Measurements from ENCODE around the gene TJAP1.

TJAP1 gene

DNA sequence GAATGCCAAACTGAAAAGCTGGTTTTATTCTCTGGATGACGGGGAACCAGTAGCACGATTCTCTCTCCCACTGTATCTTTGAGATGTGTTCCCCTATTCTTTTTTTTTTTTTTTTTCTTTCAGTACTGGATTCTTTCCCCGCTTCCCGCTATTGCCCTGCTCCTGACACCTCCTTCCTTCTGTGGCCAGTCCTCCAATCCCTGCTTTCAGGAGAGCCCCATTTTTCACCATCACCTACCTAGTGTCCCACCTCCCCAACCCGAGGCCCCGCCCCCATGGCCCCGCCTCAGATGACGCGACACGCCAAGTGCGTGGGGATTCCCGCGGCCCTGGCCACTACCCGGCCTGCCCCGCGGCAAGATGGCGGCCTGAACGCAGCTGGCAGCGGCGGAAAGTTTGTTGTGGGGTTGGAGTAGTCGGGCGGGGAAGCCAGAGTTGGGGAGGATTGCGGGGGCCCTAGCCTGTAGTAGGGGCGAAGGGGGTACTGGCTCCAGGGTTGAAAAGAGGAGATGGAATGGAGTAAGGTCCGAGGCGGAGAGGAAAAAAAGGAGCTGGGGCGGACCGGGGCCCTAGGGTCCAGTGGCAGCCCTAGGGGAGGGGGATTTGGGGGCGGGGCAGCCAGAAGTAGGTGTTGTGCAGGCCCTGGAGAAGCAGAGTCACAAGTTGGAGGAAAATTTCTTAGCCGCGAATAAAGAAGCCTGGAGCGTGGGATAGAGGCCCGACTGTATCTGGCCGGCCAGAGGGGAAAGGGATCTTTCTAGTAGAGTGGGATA lies at the start of gene TJAP1:
TJAP1 (plus strand) TSS at position 336 of the 773 bp plus-strand sequence. CDS start 21,432 bp downstream, outside the sequence.
- peak; percentile 95 for DNase-seq (ENCODE audit: low read depth in 2 of 2)

- DNase-seq (ENCODE audit: low read depth in 2 of 2), result no peak
Observed at GRCh38 chr6:43428112-43428570, 49.2 kb upstream of the TJAP1 start.

GRCh38 chr6:43428874-43429273 lies 48.5 kb upstream of the TJAP1 start:
- DNase-seq (ENCODE audit: low read depth in 2 of 2), result no peak

DNA sequence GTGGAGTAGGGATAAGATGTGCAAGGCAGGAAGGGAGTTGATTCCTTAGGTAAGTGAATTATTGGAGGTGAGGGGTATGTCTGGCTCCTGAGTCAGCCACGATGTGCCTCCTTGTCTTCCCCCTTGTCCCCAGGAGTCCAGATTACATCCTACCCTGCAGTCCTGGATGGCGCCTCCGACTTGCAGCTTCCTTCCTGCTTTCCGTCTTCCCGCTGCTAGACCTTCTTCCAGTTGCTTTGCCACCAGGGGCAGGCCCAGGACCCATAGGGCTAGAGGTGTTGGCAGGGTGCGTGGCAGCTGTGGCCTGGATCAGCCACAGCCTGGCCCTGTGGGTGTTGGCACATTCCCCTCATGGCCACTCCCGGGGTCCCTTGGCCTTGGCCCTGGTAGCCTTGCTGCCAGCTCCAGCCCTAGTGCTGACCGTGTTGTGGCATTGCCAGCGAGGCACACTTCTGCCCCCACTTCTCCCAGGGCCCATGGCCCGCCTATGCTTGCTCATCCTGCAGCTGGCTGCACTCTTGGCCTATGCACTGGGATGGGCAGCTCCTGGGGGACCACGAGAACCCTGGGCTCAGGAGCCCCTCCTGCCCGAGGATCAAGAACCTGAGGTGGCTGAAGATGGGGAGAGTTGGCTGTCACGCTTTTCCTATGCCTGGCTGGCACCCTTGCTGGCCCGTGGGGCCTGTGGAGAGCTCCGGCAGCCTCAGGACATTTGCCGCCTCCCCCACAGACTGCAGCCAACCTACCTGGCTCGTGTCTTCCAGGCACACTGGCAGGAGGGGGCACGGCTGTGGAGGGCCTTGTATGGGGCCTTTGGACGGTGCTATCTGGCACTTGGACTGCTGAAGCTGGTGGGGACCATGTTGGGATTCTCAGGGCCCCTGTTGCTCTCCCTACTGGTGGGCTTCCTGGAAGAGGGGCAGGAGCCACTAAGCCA lies 45.1 kb upstream of the TJAP1 start:
- DNase-seq (ENCODE audit: low read depth in 2 of 2), result no peak

- no peak for DNase-seq (ENCODE audit: low read depth in 2 of 2)
Observed at GRCh38 chr6:43433148-43433547, 44.2 kb upstream of the TJAP1 start.

DNA sequence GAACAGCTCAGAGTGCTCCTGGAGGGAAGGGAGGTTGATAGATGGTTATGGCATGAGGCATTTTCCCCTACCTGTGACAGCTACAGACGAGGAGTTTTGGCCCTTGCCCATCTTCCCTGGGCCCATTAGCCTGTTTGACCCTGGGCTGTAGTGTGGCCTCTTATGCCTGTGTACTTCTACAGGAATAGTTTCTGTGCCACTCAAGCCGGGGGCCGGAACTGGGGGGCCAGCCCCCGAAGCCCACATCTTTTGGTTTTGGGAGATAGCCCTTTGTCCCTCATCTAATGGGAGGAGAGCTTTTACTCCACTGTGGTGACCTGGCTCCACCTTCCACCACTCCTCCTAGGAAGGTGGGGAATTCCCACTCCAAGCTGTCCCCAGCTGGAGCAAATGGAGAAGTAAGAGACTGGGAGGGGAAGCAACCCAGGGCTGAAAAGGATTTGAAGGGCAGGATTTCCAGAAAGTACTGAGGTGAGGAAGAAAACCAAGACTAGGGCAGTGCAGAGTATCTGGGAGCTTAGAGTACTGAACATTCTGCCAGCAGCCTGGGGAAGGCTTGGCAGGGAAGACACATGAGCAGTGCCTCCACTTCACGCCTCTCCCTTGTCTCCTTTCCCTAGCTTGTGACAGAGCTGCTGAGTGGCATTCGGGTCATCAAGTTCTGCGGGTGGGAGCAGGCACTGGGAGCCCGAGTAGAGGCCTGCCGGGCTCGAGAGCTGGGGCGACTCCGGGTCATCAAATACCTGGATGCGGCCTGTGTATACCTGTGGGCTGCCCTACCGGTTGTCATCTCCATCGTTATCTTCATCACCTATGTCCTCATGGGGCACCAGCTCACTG lies 43.1 kb upstream of the TJAP1 start:
- no peak for DNase-seq (ENCODE audit: low read depth in 2 of 2)

- no peak for DNase-seq (ENCODE audit: low read depth in 2 of 2)
Observed at GRCh38 chr6:43434943-43435342, 42.4 kb upstream of the TJAP1 start.

DNA sequence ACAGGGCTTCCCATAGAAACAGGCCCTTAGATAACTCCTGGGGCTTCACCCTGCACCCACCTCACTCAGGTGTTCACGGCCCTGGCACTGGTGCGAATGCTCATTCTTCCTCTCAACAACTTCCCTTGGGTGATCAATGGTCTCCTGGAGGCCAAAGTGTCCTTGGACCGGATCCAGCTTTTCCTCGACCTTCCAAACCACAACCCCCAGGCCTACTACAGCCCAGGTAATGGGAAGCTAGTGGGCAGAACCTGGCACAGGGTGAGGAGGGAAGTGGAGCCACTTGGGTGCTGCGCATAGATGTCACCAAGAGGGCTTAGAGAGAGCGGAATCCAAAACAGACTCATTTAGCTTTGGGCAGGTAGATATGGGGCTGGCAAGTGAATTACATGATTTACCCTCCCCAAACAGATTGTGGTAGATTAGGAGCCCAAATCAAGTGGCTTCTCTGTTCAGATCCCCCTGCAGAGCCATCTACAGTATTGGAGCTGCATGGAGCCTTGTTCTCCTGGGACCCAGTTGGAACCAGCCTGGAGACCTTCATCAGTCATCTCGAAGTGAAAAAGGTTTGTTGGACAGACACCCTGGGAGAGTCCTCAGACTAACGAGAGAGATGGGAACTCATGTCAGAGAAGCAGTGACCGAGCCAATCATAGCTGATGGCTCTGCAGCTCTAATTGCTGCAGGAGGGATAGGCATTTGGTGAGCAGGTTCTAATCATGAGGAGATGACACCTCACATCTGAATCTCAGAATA lies 41.5 kb upstream of the TJAP1 start:
- DNase-seq (ENCODE audit: low read depth in 2 of 2), result no peak

DNA sequence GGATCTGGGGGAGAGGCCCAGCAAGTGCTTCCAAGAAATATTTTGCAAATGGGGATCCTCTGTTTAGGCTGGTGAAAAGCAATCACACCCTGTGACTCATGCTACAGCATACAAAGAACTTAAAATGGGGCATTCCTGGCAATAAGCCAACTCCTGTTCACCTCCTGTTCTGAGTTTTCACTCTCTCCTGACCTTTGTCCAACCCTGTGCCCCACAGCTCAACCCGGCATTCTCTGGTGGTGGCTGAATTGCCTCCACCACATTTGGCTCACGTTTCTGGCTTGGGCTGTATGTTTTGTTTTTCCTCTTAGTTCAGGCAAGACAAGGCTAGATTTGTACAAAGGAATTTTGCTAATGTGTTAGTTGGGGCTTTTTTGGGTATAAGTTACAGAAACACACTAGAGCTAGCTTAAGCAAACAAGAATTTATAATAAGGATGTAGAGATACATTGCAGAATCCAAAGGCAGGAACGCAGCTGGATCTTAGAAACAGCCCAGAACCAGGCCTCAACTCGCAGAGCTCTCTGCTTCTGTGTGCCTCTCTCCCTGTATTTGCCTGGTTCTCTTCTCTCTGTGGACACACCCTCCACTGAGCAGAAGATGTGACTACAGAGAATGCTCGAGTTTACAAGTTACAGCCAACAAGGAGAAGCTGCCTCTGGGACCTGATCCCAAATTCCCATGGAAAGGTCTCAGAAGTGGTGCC lies 40.6 kb upstream of the TJAP1 start:
- no peak for DNase-seq (ENCODE audit: low read depth in 2 of 2)

GRCh38 chr6:43437700-43438099 lies 39.7 kb upstream of the TJAP1 start:
- no peak for DNase-seq (ENCODE audit: low read depth in 2 of 2)

GRCh38 chr6:43442935-43443334 lies 34.4 kb upstream of the TJAP1 start:
- DNase-seq (ENCODE audit: low read depth in 2 of 2), result no peak

GRCh38 chr6:43444036-43444435 lies 33.3 kb upstream of the TJAP1 start:
- DNase-seq (ENCODE audit: low read depth in 2 of 2), result no peak

- no peak for DNase-seq (ENCODE audit: low read depth in 2 of 2)
Observed at GRCh38 chr6:43444582-43444981, 32.8 kb upstream of the TJAP1 start.

GRCh38 chr6:43445576-43445975 lies 31.8 kb upstream of the TJAP1 start:
- DNase-seq (ENCODE audit: low read depth in 2 of 2), result no peak

GRCh38 chr6:43447604-43448003 lies 29.8 kb upstream of the TJAP1 start:
- DNase-seq (ENCODE audit: low read depth in 2 of 2), result no peak

GRCh38 chr6:43448916-43449315 lies 28.5 kb upstream of the TJAP1 start:
- no peak for DNase-seq (ENCODE audit: low read depth in 2 of 2)

GRCh38 chr6:43450699-43451131 lies 26.7 kb upstream of the TJAP1 start:
- no peak for DNase-seq (ENCODE audit: low read depth in 2 of 2)

- no peak for DNase-seq (ENCODE audit: low read depth in 2 of 2)
Observed at GRCh38 chr6:43451348-43451747, 26.0 kb upstream of the TJAP1 start.

GRCh38 chr6:43451939-43452338 lies 25.4 kb upstream of the TJAP1 start:
- no peak for DNase-seq (ENCODE audit: low read depth in 2 of 2)

DNA sequence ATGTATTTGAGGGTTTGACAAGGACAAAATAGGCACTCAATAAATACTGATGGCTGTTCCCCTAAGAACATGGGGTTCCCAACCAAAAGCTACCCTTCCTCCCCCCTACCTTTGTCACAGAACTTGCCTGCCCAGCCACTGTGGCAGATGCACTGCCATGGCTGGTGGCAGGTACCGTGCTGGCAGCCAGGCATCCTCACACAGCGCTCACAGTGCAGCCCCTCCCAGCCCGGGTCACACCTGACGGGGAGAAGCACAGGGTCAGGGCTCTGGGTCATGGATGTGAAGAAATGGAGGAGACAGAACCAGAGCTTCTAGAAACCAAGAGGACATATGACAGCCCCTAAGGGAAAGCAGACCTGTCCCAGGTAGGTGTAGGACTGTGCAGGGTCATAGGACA lies 24.5 kb upstream of the TJAP1 start:
- DNase-seq (ENCODE audit: low read depth in 2 of 2), result no peak

All from stimulated activated CD8-positive, alpha-beta memory T cell treated with anti-CD3 and anti-CD28 coated beads, Interleukin-15, amount 100 ng/mL, for 48 hours (primary cell).